ENCODE measurements around the gene SCYGR3. TPM values are rescaled to one million over a fixed set of nuclear protein-coding genes. Genes with fewer than 3 reads are reported as not detected.

SCYGR3 gene
- total RNA-seq (not detected in 2 replicates), polyA plus RNA-seq (not detected in 2 replicates), polyA minus RNA-seq (not detected in 2 replicates), Bru-seq, nascent RNA (not detected), BruChase-seq, experiment 1, labeled RNA remaining after a 6-hour chase (not detected), BruChase-seq, experiment 2, labeled RNA remaining after a 2-hour chase (not detected)
- polyA plus RNA-seq (2011; cell fraction: cytosol; rRNA removed): not detected in 2 replicates
- polyA plus RNA-seq (2011; cell fraction: nucleus; rRNA removed): not detected in 2 replicates
- polyA plus RNA-seq (2012): not detected in 2 replicates
- polyA minus RNA-seq (2011; cell fraction: cytosol; rRNA and poly(A)+ RNA removed): not detected
- polyA minus RNA-seq (2011; cell fraction: nucleus; rRNA and poly(A)+ RNA removed): not detected in 2 replicates
- long read RNA-seq: 0 reads

GRCh38 chr2:227614740-227615139, at the start of gene SCYGR3:
Gene SCYGR3, minus strand, starts transcription at chr2:227614840. Its CDS starts 0 bp downstream, at chr2:227614840.
- ChIA-PET CTCF (interaction anchor here (0.6 kb wide), 1 partner anchor 287 kb away, joined by 4 read pairs; no protein-coding TSS in a partner anchor), POLR2A (no interaction called here)
- no peaks in the 10 kb centered on the region for H3K9me3 ChIP-seq (replicated peaks; ENCODE audit: control insufficient read depth, insufficient read depth, low read length)
- intact Hi-C loops (cut with micrococcal nuclease): no loop called here
- no peaks in the 10 kb centered on the region for H3K79me2 ChIP-seq (ENCODE audit: control insufficient read depth, insufficient read depth, low read length)
- H3K9me1 ChIP-seq (replicated peaks; ENCODE audit: control insufficient read depth, extremely low read depth, insufficient read depth, low read length): no peaks in the 10 kb centered on the region
- H3K27ac ChIP-seq (ENCODE audit: insufficient read depth, low read depth, low read length): no peak within 1 kb of the TSS
- no peak within 1 kb of the TSS for H3K4me2 ChIP-seq (ENCODE audit: insufficient read depth, low read length)
- no TSS peak for BruUV-seq (replicated peaks)
- DNase-seq (ENCODE audit: low read depth, low spot score) (no peak), FAIRE-seq (no peak)
- H3K4me3 ChIP-seq (replicated peaks in 1 of 3; ENCODE audit: insufficient read depth in 1 of 3, low read depth in 1 of 3, low read length in 3 of 3): no peak within 1 kb of the TSS
- TF ChIP-seq POLR2AphosphoS5 (IDR thresholded peaks at IDR 0.05; ENCODE audit: insufficient read depth, low read depth, low read length): no peak
- no peak for TF ChIP-seq POLR2A (IDR thresholded peaks at IDR 0.05; ENCODE audit: low read depth, low read length)
- H3K27me3 ChIP-seq (ENCODE audit: control insufficient read depth in 2 of 2, insufficient read depth in 2 of 2, low read length in 2 of 2): no peaks in the 10 kb centered on the region
- H2AFZ ChIP-seq (ENCODE audit: low read depth, low read length): no peak within 1 kb of the TSS
- no peaks in the 10 kb centered on the region for H4K20me1 ChIP-seq (replicated peaks; ENCODE audit: control insufficient read depth, extremely low read depth, insufficient read depth, low read length)
- no peaks in the 10 kb centered on the region for H3K36me3 ChIP-seq (ENCODE audit: control insufficient read depth in 2 of 2, extremely low read depth in 1 of 2, insufficient read depth in 2 of 2, low read length in 2 of 2)
- H3K4me1 ChIP-seq (ENCODE audit: control insufficient read depth, extremely low read depth, insufficient read depth, low read length): no peaks in the 10 kb centered on the region
- dilution Hi-C loops (cut with MboI; ENCODE audit: extremely low pct_ligation_motif_present, low sequenced_read_pairs): no loop called here
- H3K9ac ChIP-seq (replicated peaks; ENCODE audit: extremely low read depth, insufficient read depth, low read length): no peak within 1 kb of the TSS

- Histone ChIP-seq H3K27me3 (ENCODE audit: control insufficient read depth in 2 of 2, insufficient read depth in 2 of 2, low read length in 2 of 2) (no peaks in the 10 kb centered on the region), H2AFZ (ENCODE audit: low read depth, low read length) (no peak overlapping the region), H3K4me1 (ENCODE audit: control insufficient read depth, extremely low read depth, insufficient read depth, low read length) (no peaks in the 10 kb centered on the region), H3K27ac (ENCODE audit: insufficient read depth, low read depth, low read length) (no peak overlapping the region), H3K4me3 (replicated peaks in 1 of 3; ENCODE audit: insufficient read depth in 1 of 3, low read depth in 1 of 3, low read length in 3 of 3) (no peak overlapping the region), H3K36me3 (ENCODE audit: control insufficient read depth in 2 of 2, extremely low read depth in 1 of 2, insufficient read depth in 2 of 2, low read length in 2 of 2) (no peaks in the 10 kb centered on the region), H3K4me2 (ENCODE audit: insufficient read depth, low read length) (no peak overlapping the region), H3K9me3 (replicated peaks; ENCODE audit: control insufficient read depth, insufficient read depth, low read length) (no peaks in the 10 kb centered on the region), H4K20me1 (replicated peaks; ENCODE audit: control insufficient read depth, extremely low read depth, insufficient read depth, low read length) (no peaks in the 10 kb centered on the region), H3K79me2 (ENCODE audit: control insufficient read depth, insufficient read depth, low read length) (no peaks in the 10 kb centered on the region), H3K9me1 (replicated peaks; ENCODE audit: control insufficient read depth, extremely low read depth, insufficient read depth, low read length) (no peaks in the 10 kb centered on the region), H3K9ac (replicated peaks; ENCODE audit: extremely low read depth, insufficient read depth, low read length) (no peak overlapping the region)
- ChIA-PET POLR2A (no interaction called here), CTCF (no interaction called here)
- no peak for DNase-seq (ENCODE audit: low read depth, low spot score)
- no peak for TF ChIP-seq FOS (IDR thresholded peaks at IDR 0.05; ENCODE audit: borderline replicate concordance, insufficient read depth, low read length)
- TF ChIP-seq MAX (IDR thresholded peaks at IDR 0.05; ENCODE audit: insufficient read depth, insufficient read length): no peak
- no TSS peak for BruUV-seq (replicated peaks)
- FAIRE-seq: no peak
- dilution Hi-C loops (cut with MboI; ENCODE audit: extremely low pct_ligation_motif_present, low sequenced_read_pairs) (no loop called here), intact Hi-C loops (cut with micrococcal nuclease) (no loop called here)
These were observed 47.2 kb upstream of the SCYGR3 start for GRCh38 chr2:227661827-227662226.

Measured in endothelial cell of umbilical vein (primary cell).